Measurements from ENCODE around the gene HACD2.
A peak's percentile ranks its signal among the peaks of the same experiment; 100 is the strongest.
"Not testable (repeated sequence)": the region's sequence is repeated elsewhere in the genome, so short reads cannot be mapped to it uniquely, and the experiment has no call there.

HACD2 gene

DNA sequence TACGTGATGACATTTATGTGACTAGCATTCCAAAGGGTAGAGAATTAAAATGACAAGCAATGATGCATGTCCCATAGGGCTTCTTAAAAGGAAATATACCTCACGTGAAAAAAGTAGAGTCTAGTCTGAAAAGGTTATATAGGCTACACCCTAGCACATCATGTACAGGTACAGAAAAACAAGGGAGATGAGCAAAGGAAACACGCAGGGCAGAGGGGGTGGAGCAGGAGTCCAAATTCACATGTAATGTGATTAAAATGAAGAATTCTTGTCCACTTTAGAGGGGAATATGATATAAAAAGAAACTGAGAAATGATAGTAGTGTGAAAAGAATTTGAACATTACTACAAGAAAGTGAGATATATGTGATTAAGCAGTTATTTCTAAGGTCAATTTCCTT is 59.4 kb downstream of the HACD2 start:
- no peak for DNase-seq (ENCODE audit: low spot score)

DNA sequence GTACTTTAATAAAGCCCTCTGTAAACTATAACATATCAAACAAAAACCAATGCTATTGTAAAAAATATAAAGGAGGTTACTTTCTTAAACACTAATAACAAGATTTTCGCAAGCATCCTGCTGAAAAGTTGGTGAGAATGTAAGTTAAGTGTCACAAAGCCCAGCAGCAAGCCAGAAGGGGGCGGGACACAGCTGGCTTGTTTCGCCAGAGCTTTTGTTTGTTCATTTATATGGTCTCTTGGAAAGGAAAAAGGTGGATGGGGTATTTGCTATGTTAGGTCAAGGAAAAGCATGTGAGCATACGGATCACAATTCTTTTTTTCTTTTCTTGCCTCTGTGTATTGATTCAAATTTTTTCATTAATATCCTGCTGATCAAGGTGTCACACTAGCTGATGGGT is 59.9 kb downstream of the HACD2 start:
- no peak for DNase-seq (ENCODE audit: low spot score)

DNA sequence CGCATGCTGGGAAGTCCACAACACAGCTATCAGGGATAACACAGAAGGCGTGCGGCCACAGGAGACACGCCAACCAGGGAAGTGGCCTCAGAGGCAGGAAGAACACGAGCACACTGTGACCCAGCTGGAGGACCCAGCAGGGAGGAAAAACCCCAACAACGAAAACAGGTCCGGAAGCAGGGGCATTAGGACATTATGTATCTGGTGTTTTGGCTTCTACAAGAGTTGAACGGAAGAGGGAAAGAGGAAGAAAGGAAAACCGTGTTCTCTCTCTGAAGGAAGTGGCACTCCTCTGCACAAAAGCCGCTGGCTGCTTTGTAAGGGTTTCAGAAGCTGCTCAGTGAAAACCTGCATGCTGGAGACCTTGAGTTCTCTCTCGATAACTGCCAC is 61.8 kb downstream of the HACD2 start:
- DNase-seq (ENCODE audit: low spot score) = no peak

DNA sequence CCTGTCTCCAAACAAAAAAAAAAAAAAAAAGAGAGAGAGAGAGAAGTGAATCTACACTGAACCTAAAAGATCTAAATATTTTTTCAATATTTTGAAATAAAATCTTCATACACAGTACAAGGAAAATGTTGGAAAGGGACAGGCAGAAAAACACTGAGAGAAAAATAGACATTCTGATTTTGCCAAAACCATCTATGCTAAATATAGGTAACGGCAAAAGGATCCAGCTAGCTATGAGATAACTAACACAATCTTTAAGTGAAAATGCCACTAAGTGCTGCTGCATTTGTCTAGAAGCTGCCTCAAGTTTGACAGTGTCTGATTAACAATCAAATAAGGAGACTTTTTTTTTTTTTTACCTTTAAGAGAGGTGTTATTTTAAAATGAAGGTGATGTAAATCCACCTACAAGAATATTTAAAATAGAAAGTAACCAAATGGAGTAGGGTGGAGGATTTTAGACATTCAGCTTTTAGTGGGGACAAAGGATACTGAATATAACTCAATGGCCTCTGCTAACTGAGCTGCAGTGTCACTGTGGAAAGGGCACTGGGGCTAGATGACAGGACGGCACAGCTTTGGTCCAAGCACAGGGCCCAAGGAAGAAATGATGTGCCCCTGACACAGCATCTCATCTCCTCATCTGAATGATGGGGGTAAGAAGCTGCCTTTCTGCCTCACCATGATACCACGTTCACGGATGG is 62.4 kb downstream of the HACD2 start:
- no peak for DNase-seq (ENCODE audit: low spot score)

DNA sequence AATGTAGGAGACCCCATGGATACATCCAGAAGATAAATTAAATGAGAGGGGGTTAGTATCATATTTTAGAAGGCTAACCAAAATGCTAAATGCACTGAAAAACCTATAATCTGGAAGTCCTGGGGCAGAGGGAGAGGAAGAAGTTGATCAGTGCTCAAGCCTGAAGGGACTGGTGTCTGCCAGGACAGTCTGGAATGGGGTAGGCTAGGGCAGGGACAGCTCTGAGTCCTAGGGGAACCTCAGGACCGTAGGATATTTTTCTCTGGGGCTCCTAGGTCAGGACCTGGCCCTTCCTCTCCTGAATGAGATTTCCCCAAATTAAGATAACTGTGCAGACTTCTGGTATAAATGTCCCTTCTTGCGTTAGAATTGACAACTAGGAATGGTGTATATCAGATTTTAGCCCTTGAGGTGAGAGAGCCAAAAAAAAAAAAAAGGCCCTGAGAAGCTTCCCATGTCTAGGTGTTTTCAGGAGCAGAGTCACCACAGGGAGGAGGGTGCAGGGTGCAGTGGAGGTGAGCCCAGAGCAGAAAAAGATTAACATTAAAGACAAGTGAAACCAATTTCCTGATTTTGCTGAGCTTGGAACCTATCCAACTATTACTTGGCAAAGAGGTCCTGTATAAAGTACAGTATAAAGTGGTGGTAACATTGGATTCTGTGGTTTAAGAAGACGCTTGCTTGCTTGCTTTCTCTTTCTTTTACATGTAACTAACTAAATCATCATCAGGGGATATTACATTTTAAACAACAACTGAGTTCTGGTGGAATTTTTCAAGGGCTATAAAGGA is 63.5 kb downstream of the HACD2 start:
- DNase-seq (ENCODE audit: low spot score) = no peak

DNA sequence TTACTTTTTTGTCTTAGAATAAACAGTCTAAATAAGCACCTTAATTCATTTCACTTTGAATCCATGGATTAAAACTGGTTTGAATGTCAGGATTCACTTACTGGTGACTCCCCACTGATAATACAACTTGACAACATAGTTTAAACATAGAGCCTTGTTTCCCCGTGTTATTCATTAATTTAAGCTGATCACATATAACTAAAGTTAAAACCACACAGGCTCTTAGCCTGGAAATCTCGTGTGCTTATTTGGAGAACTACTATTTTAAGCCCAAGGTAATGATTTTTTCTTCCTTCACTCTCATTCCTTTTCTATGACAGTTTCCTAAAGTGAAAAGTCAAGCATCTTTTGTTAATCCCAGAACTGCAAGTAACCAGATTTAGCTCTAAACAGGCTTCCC is 64.2 kb downstream of the HACD2 start:
- DNase-seq (ENCODE audit: low spot score) = no peak

DNA sequence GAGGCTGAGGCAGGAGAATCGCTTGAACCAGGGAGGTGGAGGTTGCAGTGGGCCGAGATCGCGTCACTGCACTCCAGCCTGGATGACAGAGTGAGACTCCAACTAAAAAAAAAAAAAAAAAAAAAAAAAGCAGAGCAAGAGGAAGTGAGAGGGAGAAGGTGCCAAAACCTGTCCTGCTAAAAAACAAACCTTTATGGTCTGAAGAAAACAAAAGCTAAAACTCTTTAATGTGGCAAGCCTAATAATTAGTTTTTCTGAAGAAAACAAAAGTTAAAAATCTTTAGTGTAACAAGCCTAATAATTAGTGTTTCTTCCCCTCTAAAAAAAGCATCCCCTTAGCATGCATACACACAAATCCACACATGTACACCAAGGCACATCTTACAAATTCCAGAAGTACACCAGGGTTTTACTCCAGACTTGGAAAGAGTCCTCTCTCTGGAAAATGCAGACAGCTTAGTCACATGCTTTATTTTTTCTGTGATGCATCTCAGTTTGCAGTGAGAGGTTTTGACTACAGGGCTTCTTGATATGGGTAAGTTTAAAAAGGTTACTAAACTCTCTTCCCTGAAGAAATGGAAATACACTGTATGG is 65.9 kb downstream of the HACD2 start:
- DNase-seq (ENCODE audit: low spot score) = no peak

DNA sequence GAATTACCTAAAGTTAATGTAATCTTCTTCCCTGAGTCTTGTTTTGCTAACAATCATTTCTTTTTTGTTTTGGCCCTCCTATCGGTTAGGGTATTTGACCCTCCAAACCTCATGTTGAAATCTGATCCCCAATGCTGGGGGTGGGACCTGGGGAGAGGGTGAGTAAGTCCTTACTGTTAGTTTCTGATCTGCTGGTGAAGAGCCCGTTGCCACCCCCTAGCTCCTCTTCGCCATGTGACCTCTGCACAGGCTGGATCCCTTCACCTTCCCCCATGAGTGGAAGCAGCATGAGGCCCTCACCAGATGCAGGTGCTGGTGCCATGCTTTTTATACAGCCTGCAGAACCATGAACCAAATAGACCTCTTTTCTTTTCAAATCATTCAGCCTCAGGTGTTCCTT is 73.1 kb downstream of the HACD2 start:
- DNase-seq (ENCODE audit: low spot score) = no peak

DNA sequence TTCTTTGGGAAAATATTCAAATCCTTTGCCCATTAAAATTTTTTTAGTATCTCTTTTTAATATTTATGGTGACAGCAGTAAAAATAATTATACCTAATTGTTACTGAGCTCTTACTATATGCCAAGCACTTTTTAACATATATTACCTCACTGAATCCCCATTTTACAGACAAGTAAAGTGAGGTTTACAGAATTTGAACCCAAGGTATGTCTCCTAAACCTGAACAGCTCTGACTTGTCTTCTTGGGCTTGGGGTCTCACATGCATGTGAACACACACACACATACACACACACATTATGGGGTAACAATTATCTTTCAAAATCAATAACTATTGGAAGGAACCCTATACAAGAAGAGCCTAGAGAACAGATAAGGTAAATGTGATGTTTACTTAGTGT is 73.8 kb downstream of the HACD2 start:
- DNase-seq (ENCODE audit: low spot score) = no peak

DNA sequence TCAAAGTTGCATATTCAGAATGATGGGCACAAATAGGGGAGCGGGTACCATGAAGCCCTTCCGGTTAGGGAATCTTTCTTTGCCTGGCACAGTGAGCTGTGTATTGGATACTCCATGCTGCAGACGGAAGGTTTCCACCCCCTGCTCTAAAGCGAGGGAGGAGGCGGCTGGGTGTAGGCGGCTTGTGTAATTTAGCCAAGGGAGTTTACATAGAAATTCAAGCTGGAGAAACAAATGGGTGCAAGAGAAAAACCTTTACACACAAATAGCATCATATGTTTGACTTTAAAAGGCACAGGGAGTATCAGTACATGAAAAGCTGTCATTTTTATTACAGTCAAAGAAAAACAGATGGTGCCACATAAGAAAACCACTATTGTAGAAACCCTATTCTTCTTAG is 76.7 kb downstream of the HACD2 start:
- no peak for DNase-seq (ENCODE audit: low spot score)

DNA sequence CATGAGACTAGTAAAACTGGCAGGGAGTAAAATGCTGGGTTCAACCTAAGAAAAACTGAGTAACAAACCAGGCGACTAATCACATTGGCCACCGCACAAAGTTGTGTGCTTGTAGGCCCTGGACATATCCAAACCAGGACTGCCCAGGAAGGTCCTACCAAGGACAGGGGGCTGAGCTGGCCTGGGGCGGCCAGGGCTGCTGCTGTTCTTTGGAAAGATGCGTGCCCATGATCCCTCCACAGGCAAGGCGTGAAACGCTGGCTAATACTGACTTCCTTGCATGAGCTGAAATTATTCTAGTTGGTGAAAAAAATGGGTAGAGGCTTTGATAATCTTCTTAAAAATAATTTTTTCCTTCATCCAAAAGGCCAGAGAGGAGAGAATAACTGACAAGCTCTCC is 79.0 kb downstream of the HACD2 start:
- no peak for DNase-seq (ENCODE audit: low spot score)

DNA sequence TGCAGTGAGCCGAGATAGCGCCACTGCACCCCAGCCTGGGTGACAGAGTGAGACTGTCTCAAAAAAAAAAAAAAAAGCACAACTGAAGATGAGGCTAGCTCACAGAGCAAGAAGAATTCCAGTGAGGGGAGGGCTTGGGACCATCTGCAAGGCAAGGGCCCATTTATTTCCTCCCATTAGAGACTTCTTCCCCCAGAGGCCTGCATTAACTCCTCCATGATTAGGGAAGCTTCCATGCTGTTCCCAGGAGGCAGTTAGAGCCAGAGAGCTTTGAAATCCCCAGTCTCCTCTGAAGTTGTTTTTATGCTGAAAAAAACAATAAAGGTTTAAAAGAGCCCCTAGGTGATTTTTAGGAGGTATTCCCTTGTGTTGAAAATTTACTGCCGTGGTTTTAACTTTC is 81.7 kb downstream of the HACD2 start:
- DNase-seq (ENCODE audit: low spot score) = no peak

DNA sequence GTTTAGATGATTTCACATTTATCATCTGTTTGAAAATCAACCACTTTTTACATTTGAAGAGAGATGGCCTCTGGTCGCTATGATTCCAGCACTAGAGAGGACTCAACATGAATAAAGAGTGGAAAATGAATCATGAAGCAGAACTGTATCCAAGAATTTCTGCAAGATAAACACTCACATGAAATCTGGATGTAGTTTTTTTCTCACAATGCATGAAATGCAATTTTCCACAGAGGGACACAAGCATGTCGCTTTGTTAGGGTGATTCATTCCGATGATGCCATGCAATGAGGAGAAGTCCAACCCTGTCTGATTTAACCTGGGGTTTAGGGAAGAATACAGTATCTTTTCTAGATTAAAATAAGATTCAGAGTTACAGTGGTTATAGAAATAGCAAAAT is 85.5 kb downstream of the HACD2 start:
- DNase-seq (ENCODE audit: low spot score) = no peak

DNA sequence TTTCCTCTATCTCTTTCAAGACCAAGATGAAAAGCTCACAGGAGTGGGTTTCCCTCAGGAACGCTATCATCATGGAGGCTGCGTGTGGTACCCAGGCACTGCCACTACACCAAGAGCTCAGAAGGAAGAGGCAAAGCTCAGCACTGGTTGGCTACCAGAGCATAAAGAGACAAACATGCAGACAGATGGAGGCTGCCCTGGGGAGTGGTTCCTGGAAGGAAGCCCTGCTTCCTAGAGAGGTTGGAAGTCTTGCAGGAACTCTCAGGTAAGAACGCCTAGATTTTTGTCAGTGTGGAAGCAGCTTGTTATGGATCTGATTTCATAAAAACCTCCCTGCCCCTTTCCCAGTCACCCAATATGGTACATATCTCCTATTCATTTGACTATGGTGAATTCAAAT is 86.1 kb downstream of the HACD2 start:
- DNase-seq (ENCODE audit: low spot score) = no peak

DNA sequence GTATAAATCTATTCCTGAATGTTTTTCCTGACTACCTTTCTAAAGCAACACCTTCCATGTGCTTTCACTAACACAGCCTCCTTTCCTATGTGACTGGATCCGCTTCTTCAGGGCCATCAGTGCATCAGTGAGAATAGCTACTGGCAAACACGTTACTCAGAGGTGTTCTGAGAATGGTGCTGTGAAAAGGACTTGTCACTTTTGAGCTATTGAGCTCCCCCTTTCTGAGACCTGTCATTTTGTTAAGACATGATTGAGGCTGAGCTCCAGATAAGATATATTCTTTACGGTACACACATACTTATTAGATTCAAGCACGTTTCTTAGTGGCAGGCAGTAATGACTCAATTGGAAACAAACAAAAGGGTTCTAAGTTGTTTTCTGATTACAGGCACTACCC is 90.9 kb downstream of the HACD2 start:
- no peak for DNase-seq (ENCODE audit: low spot score)

DNA sequence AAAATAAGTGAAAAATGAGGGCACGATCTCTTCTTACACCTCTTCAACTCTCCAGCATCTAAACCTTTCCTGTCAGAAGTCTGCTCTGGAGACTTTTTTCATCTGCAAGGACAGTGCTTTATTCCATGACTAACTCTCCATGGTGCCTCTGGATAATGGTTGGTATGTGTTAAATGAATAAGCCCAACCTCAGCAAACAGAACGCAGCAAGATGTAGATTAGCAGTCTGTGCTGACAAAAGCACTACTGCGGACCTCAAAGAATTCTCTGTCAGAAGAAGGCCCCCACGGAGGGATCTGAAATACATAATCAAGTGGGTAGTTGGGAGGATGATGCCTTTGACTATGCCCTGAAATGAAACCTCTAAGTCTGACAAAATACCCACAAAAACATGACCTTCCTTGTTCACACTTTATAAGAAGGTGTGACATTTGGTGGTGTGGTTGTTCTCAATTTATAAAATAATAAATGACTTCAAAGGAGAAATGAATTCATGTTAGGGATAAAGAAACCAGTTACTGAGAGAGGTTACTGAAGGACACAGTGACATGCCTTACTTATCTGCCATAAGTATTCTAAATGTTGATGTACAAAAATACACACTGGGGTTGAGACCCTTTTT is 92.8 kb downstream of the HACD2 start:
- DNase-seq (ENCODE audit: low spot score) = no peak

DNA sequence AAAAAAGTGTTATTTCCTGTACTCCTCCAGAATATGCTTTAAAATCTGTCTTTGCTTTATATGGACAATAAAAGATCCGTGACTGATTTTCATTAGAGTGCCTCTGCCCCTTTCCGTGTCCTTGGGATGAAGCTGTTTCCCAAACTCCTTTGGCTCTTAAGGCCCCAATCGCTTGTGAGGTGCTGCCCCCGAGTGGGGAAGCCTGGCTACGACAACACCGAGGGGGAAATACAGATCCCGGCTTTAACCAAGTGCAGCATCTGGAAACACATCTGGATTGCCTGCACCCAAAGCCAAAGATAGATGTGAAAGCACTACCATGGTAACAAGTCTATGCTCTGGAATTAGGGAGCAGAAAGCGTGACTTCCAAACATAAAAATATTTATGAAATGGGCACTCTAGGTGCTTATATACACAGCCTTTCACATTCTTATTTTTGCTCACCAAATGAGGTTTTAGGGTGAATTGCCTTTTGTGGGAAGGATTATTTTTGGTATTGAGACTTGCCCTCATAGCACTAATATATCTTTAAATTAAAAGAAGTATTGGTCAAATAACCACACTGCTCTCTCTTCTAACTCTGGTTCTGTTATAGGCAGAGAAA is 95.4 kb downstream of the HACD2 start:
- peak; percentile 17 for DNase-seq (ENCODE audit: low spot score)

DNA sequence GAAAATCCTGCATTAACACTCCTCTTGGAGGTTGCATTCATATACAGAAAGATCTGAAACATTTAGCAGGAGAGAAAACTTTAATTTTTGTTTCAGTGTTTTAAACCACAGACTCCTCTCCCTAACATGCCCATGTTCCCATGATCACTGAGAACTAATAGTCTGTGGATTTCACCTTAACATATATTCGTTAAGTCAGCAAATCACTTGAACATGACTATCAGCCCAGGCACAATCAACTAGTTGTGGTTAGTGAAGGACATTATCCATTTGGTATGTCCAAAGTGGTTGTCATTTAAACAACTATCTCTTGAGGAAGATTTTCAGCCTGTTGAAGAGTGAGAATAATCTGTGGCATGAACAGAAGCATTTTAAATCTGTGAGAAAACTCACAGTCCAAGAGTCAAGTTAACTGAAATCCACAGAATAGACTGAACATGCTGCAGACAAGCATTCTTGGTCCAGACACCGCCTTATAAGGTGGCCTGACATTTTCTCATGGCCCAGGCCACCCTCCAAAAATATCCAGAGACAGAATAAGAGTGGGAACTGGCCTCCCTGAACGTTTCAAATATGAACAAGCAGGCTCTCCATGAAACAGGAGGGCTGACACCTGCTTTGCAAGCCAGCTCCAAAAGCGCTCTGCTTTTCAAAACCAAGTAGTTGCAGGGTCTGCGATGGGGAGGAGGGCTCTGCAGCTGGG is 96.1 kb downstream of the HACD2 start:
- no peak for DNase-seq (ENCODE audit: low spot score)

DNA sequence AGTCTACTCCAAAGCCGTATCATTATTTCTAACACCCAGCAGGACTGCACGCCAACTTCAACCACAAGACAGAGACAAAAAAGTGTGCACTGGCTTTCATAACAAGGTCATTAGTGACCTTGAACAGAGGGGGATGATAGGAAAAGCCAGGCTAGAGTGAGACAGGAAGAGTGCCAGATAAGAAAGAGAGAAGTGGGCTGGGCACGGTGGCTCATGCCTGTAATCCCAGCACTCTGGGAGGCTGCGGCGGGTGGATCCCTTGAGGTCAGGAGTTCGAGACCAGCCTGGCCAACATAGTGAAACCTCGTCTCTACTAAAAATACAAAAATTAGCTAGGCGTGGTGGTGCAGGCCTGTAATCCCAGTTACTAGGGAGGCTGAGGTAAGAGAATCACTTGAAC is 97.8 kb downstream of the HACD2 start:
- DNase-seq (ENCODE audit: low spot score) = not testable (repeated sequence)

DNA sequence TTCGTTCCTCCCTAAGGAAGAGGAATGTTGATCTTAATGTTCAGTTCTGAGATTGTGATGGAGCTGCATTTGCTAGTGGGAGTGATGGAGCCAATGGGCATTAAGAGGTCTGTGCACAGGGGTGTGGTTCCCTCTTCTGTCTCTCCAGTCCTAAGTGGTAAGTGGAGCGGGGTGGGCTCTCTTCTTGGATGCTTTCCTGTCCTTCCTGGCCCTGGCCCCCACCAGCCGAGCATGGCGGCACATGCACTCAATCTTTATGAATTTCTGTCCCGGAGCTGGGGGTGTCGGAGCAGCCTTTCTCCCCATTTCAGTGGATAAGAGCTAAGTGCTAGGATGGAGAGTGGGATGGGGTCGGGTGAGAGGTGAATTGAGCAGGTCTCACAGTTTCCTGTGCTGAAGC is 98.4 kb downstream of the HACD2 start:
- DNase-seq (ENCODE audit: low spot score) = no peak

DNA sequence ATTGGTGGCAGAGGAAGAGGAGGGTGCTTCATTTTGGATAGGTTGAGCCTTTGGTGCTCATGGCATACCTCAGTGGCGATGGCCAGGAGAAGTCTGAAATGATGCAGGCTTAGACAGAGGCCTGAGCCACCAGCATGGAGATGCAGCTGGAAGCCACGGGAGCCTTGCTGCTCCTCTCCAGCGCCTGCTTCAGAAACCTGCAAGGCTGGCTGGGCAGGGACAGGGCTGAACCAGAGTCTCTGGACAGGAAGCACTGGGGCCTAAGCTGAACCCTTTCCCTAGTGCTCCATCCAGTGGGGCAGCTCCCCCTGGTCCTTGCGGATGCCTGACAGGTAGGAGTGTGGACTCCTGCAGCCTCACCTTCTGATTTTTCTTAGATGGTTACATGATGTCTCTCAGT is 99.3 kb downstream of the HACD2 start:
- DNase-seq (ENCODE audit: low spot score) = no peak

DNA sequence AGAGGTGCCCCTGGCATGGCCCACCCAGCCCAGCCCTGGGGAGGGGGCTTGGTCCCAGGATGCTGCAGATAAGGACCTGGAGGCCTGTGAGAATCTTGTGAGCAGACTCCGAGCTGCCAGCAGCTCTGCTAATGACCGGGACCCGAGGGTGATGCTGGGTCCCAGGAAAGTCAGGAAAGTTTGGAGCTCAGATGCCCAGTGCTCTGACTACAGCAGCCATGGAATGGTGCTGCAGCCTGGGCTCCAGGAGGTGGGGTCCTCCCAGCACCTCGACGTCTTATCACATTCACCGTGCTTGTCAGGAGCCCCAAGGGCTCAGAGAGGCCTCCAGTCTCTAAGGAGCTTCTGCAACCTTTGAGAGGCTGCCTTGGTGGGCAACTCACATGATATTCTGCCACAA is 101.7 kb downstream of the HACD2 start:
- no peak for DNase-seq (ENCODE audit: low spot score)

Data from CD4-positive, alpha-beta T cell treated with Interleukin-6 at 100 ng/mL for 8 hours (primary cell).